GM12865 (cell line): ENCODE measurements around the gene ITGB6.

Experiments used
- DNase-seq: peaks from one replicate; pipeline ENCODE4 v3.0.0; 2010; ENCODE audit warnings: low read depth
- H3K4me3 ChIP-seq: 2 replicates; pipeline ENCODE4 v1.5.1; 2011; ENCODE audit warnings: mild to moderate bottlenecking, low read depth, low read length, control low read depth
- TF ChIP-seq, protein P1 (sequence below): IDR thresholded peaks from 2 replicates; pipeline ENCODE4 v1.5.1; 2011; ENCODE audit warnings: low read length, control low read depth, low read depth, inconsistent platforms; ENCODE audit not compliant: insufficient read depth; ENCODE audit errors: missing control alignments

ITGB6 gene

DNA sequence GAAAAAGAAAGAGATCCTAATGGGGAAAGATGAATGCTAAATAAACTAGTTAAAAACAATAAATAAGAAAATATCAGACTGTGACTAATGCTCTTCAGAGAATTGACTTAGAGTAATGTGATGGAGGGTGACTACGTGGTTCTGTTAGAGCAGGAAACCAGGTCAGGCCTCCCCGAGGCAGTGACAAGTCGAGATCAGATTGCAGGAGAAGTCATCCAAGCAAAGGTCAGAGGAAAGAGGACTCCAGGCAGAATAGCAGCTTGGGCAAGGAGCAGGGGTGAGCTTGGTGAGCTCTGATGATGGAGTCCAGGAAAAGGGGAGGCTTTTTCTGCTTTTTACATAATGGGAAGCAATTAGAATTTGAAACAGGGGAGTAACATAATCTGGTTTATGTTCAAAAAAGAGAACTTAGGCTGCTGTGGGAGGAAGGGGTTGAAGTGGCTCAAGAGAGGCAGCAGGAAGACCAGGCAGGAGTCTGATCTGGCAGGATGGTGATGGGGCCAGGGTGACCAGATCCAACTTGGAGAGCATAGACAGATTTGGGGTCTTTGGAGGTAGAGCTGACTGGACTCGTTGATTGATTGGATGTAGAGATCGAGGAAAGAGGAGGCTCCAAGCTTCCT lies 27.3 kb upstream of the ITGB6 start:
- DNase-seq, result no peak
- TF ChIP-seq, protein P1, sequence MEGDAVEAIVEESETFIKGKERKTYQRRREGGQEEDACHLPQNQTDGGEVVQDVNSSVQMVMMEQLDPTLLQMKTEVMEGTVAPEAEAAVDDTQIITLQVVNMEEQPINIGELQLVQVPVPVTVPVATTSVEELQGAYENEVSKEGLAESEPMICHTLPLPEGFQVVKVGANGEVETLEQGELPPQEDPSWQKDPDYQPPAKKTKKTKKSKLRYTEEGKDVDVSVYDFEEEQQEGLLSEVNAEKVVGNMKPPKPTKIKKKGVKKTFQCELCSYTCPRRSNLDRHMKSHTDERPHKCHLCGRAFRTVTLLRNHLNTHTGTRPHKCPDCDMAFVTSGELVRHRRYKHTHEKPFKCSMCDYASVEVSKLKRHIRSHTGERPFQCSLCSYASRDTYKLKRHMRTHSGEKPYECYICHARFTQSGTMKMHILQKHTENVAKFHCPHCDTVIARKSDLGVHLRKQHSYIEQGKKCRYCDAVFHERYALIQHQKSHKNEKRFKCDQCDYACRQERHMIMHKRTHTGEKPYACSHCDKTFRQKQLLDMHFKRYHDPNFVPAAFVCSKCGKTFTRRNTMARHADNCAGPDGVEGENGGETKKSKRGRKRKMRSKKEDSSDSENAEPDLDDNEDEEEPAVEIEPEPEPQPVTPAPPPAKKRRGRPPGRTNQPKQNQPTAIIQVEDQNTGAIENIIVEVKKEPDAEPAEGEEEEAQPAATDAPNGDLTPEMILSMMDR, result no peak
- H3K4me3 ChIP-seq, result no peak overlapping the region

DNA sequence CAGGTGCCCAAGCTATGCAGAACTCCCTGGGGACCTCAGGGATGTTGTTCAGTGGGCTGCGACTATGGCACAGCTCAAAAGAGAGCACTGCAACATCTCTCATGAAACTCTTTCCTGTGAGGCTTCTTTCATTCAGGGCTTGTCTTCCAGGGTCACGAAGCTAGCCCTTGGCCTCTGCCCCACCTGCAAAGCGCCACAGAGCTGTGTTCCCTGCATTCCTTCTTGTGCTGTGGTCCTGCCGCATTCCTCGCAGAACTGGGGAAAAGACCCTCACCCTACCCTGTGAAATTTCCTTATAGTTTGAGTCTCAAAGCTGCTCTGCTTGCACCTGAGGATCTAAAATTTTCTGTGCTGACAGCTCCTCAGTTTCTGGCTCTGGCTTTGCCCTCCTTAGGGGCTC lies 26.3 kb upstream of the ITGB6 start:
- no peak overlapping the region for H3K4me3 ChIP-seq
- TF ChIP-seq, protein P1, result no peak
- no peak for DNase-seq

DNA sequence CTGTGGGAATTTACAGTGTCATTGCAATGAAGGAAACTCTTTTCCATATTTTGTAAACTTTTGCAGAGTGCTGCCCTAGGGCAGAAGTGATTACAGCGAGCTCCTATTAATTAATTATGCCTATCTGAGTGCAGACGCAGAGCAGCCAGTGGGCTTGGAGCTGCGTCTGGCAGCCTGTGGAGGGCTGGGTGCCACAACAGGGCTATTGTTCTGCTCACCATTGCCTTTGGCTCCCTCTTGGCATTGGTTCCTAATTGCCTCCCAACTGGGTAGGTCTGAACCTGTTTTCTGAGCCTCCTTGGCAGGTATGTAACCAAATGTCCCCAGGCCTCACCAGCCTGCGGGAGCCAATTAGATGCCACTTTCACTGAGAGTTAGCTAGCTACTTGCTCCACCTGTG lies 25.6 kb upstream of the ITGB6 start:
- TF ChIP-seq, protein P1, result no peak
- no peak overlapping the region for H3K4me3 ChIP-seq
- DNase-seq, result no peak

DNA sequence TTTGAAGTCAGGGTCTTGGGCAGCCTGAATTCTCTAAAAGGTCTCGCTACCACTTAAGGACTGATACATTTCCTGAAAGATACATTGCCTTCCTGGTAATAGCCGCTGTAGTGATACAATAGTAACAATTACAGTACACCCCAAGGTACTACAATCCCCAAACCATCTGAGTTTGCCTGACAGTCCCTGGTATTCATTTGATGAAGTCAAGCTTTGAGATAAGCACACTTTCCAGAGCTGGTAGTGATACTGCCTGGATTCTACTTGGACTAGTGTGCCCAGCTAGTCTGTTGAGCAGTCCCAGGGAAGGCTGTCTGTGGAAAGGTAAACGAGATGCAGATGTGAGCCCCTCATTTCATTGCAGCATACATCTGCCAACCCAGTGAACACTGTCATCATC lies 24.4 kb upstream of the ITGB6 start:
- TF ChIP-seq, protein P1, result no peak
- no peak for DNase-seq
- H3K4me3 ChIP-seq, result no peak overlapping the region

DNA sequence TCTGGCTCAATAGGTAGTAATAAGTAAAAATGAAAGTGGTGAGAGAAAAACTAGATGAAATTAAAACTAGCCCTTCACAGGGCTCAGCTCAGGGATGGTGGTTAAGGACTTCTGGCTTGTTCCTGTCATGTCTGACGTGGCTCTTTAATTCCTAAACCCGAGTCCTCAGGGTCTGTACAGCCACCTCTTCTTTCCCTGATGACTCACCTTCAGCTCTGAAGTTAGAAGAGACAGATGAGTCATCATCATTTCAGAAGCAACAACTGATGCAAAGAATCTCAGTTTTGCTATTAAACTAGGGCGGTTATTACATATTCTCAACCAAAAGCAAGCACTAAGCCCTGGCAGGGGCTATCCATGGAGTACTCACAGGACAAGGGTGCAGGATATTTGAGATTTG lies 24.0 kb upstream of the ITGB6 start:
- TF ChIP-seq, protein P1, result no peak
- DNase-seq, result peak; percentile 87
- no peak overlapping the region for H3K4me3 ChIP-seq

DNA sequence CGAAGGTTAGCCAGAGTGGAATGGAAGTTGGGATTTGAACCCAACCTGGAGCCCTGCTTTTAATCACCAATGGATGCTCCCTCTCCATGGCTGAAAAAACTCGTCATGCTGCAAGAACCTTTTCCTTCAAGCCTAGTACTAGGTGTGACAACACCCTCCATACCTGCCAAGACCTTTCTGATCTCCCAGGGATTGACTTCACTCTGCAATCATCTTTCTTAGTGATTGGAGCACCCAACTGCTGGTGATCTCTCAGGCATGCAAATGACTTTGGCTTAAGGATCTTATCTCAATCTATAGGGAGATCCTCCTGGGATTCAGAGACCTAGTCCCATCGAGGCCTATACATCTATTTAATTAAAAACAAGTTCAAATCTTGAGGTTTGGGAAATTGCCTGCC lies 23.5 kb upstream of the ITGB6 start:
- no peak overlapping the region for H3K4me3 ChIP-seq
- no peak for DNase-seq
- TF ChIP-seq, protein P1, result no peak
